HepG2 (cell line): Measurements from ENCODE around the gene NAIF1. TPM values are rescaled to one million over a fixed set of nuclear protein-coding genes. Genes with fewer than 3 reads are reported as not detected.

ENCODE experiments used
- AHR ChIP-seq: IDR thresholded peaks from 2 replicates; pipeline ENCODE4 v1.6.1; 2018; ENCODE audit warnings: missing genetic modification reagents, missing compliant biosample characterization
- BRCA1 ChIP-seq: sonication (generic); formaldehyde crosslinking; IDR thresholded peaks from 2 replicates; pipeline ENCODE4 v1.4.0; 2020; ENCODE audit warnings: missing genetic modification reagents
- CREBL2 ChIP-seq: sonication (generic); formaldehyde crosslinking; IDR thresholded peaks from 2 replicates; pipeline ENCODE4 v1.8.1; 2023; ENCODE audit warnings: missing genetic modification reagents, mild to moderate bottlenecking, borderline replicate concordance
- CSRNP2 ChIP-seq: sonication (generic); formaldehyde crosslinking; conservative IDR thresholded peaks from 2 replicates; pipeline ENCODE4 v1.8.0; 2022; ENCODE audit warnings: low read depth, missing genetic modification reagents
- ESRRA ChIP-seq: sonication (generic); formaldehyde crosslinking; IDR thresholded peaks from 2 replicates; pipeline ENCODE4 v1.5.1; 2020; ENCODE audit warnings: mild to moderate bottlenecking, low read depth, missing genetic modification reagents
- KMT2B ChIP-seq: IDR thresholded peaks from 2 replicates; pipeline ENCODE4 v1.6.1; 2016; ENCODE audit warnings: missing genetic modification reagents, missing compliant biosample characterization
- MAZ ChIP-seq, 2 experiments: sonication (generic) in 1 of 2; formaldehyde crosslinking in 1 of 2; IDR thresholded peaks; 2 replicates each; pipeline versions ENCODE4 v1.5.0 to v1.6.1; 2012 to 2020; ENCODE audit warnings: low read depth in 2 of 2, mild to moderate bottlenecking in 2 of 2, borderline replicate concordance in 1 of 2, improper control_type of control experiment in 1 of 2, low read length in 1 of 2, missing genetic modification reagents in 1 of 2, moderate library complexity in 1 of 2
- MBD4 ChIP-seq: IDR thresholded peaks from 2 replicates; pipeline ENCODE4 v1.6.1; 2012; ENCODE audit warnings: low read length, inconsistent platforms, borderline replicate concordance
- MBNL3 ChIP-seq: fragments of 250-450 bp; sonication (Bioruptor Pico); conservative IDR thresholded peaks from 2 replicates; pipeline ENCODE4 v1.8.0; 2022; ENCODE audit warnings: mild to moderate bottlenecking, inconsistent platforms
- NFYC ChIP-seq: IDR thresholded peaks from 2 replicates; pipeline ENCODE4 v1.6.1; 2016; ENCODE audit warnings: missing genetic modification reagents, missing compliant biosample characterization
- RBFOX2 ChIP-seq: fragments of 200-400 bp; formaldehyde crosslinking; IDR thresholded peaks from 2 replicates; pipeline ENCODE4 v1.6.1; 2017; ENCODE audit warnings: low read depth, mild to moderate bottlenecking, low read length
- REL ChIP-seq: sonication (generic); formaldehyde crosslinking; conservative IDR thresholded peaks from 2 replicates; pipeline ENCODE4 v1.8.0; 2022; ENCODE audit warnings: mild to moderate bottlenecking, missing genetic modification reagents, moderate library complexity
- RXRA ChIP-seq: sonication (generic); formaldehyde crosslinking; IDR thresholded peaks from 2 replicates; pipeline ENCODE4 v1.5.1; 2020; ENCODE audit warnings: missing genetic modification reagents
- SOX5 ChIP-seq: IDR thresholded peaks from 2 replicates; pipeline ENCODE4 v1.6.1; 2016; ENCODE audit warnings: borderline replicate concordance
- SP4 ChIP-seq: sonication (generic); formaldehyde crosslinking; IDR thresholded peaks from 2 replicates; pipeline ENCODE4 v1.8.1; 2023; ENCODE audit warnings: mild to moderate bottlenecking, missing genetic modification reagents
- ZFP62 ChIP-seq: sonication (generic); formaldehyde crosslinking; IDR thresholded peaks from 2 replicates; pipeline ENCODE4 v1.4.0; 2020; ENCODE audit warnings: missing genetic modification reagents
- ZMYM4 ChIP-seq: sonication (generic); formaldehyde crosslinking; IDR thresholded peaks from 2 replicates; pipeline ENCODE4 v1.8.1; 2023; ENCODE audit warnings: mild to moderate bottlenecking, missing genetic modification reagents
- ZNF121 ChIP-seq: sonication (generic); formaldehyde crosslinking; IDR thresholded peaks from 2 replicates; pipeline ENCODE4 v1.5.0; 2020; ENCODE audit warnings: mild to moderate bottlenecking, missing genetic modification reagents
- ZNF75D ChIP-seq: sonication (generic); formaldehyde crosslinking; IDR thresholded peaks from 2 replicates; pipeline ENCODE4 v1.8.1; 2023; ENCODE audit warnings: missing genetic modification reagents, mild to moderate bottlenecking, borderline replicate concordance
- ZNF878 ChIP-seq: sonication (generic); formaldehyde crosslinking; IDR thresholded peaks from 2 replicates; pipeline ENCODE4 v1.8.1; 2023; ENCODE audit warnings: mild to moderate bottlenecking, missing genetic modification reagents, moderate library complexity
- ZSCAN22 ChIP-seq: sonication (generic); formaldehyde crosslinking; IDR thresholded peaks from 2 replicates; pipeline ENCODE4 v1.4.0; 2020; ENCODE audit warnings: mild to moderate bottlenecking, missing genetic modification reagents
- polyA plus RNA-seq, 8 experiments: library from polyadenylated mRNA; depleted of rRNA in 3 of 8; stranded (reverse) in 7 of 8; unstranded in 1 of 8; fragments of >200 nt; fragmentation: Illumina TruSeq in 4 of 8; extraction: Trizol in 4 of 8; gene quantifications; 2 replicates each; pipeline versions ENCODE4 v1.2.1 to v1.2.3, GENCODE V29; 2011 to 2016; ENCODE audit warnings: low read depth in 4 of 8, missing spikeins in 1 of 8, mixed read lengths in 1 of 8; ENCODE audit not compliant: insufficient read depth in 1 of 8
- total RNA-seq, 5 experiments: library from RNA; depleted of rRNA; stranded (reverse); fragments of >200 nt; fragmentation: Illumina TruSeq; extraction: Trizol; gene quantifications; 2 replicates each; pipeline ENCODE4 v1.2.3, GENCODE V29; 2016; ENCODE audit warnings: low read depth in 1 of 5
- TF ChIP-seq, protein P1 (sequence below): sonication (generic); formaldehyde crosslinking; IDR thresholded peaks from 2 replicates; pipeline ENCODE4 v1.5.0; 2020; ENCODE audit warnings: missing genetic modification reagents, mild to moderate bottlenecking, borderline replicate concordance
- TF ChIP-seq, protein P2 (sequence below): sonication (generic); formaldehyde crosslinking; IDR thresholded peaks from 2 replicates; pipeline ENCODE4 v1.8.0; 2023; ENCODE audit warnings: mild to moderate bottlenecking, missing genetic modification reagents
- TF ChIP-seq, protein P3 (sequence below): sonication (generic); formaldehyde crosslinking; IDR thresholded peaks from 2 replicates; pipeline ENCODE4 v1.4.0; 2020; ENCODE audit warnings: mild to moderate bottlenecking, missing genetic modification reagents

The NAIF1 gene
- total and polyA plus RNA-seq, 2 of the 13 experiments (the other 11 are each of a cell fraction or from before 2014, with no cell fraction given) = 6.0 to 6.9 TPM

- TF ChIP-seq, protein P1, sequence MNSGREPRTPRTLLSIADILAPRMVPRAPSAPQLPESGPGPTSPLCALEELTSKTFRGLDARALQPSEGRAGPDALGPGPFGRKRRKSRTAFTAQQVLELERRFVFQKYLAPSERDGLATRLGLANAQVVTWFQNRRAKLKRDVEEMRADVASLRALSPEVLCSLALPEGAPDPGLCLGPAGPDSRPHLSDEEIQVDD (CRISPR knock-in tag) = no peak
- TF ChIP-seq ZFP62 (CRISPR knock-in tag) (no peak), MBD4 (no peak), ZNF878 (CRISPR knock-in tag) (peak; percentile 32; the same call in 1 of the 2 replicates), ESRRA (CRISPR knock-in tag) (peak; percentile 89), RBFOX2 (0 out of 2 replicates have a peak, but pooled peaks have one; percentile 32), KMT2B (peak; percentile 61; the same call in 1 of the 2 replicates), MAZ (IDR thresholded peaks at IDR 0.05; ENCODE audit: borderline replicate concordance, low read depth, low read length) (no peak; the same call in 1 of the 2 replicates), MAZ (CRISPR knock-in tag; IDR thresholded peaks at IDR 0.05; ENCODE audit: low read depth) (peak; percentile 78; the same call in 1 of the 2 replicates), SP4 (CRISPR knock-in tag) (peak; percentile 82), BRCA1 (CRISPR knock-in tag) (no peak), RXRA (CRISPR knock-in tag) (peak; percentile 100), MBNL3 (CRISPR knock-in tag) (no peak), CSRNP2 (CRISPR knock-in tag) (no peak), SOX5 (CRISPR knock-in tag) (peak; percentile 90), CREBL2 (no peak), ZNF75D (CRISPR knock-in tag) (no peak), ZNF121 (CRISPR knock-in tag) (peak; percentile 89), ZMYM4 (peak; percentile 67), REL (CRISPR knock-in tag) (no peak), NFYC (peak; percentile 13; the same call in 1 of the 2 replicates), AHR (no peak; the same call in 1 of the 2 replicates), ZSCAN22 (CRISPR knock-in tag) (peak; percentile 76; the same call in 1 of the 2 replicates)
- TF ChIP-seq, protein P2, sequence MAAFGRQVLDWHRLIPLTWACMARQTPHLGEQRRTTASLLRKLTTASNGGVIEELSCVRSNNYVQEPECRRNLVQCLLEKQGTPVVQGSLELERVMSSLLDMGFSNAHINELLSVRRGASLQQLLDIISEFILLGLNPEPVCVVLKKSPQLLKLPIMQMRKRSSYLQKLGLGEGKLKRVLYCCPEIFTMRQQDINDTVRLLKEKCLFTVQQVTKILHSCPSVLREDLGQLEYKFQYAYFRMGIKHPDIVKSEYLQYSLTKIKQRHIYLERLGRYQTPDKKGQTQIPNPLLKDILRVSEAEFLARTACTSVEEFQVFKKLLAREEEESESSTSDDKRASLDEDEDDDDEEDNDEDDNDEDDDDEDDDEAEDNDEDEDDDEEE (CRISPR knock-in tag) = peak; percentile 74; the same call in 1 of the 2 replicates
- TF ChIP-seq, protein P3, sequence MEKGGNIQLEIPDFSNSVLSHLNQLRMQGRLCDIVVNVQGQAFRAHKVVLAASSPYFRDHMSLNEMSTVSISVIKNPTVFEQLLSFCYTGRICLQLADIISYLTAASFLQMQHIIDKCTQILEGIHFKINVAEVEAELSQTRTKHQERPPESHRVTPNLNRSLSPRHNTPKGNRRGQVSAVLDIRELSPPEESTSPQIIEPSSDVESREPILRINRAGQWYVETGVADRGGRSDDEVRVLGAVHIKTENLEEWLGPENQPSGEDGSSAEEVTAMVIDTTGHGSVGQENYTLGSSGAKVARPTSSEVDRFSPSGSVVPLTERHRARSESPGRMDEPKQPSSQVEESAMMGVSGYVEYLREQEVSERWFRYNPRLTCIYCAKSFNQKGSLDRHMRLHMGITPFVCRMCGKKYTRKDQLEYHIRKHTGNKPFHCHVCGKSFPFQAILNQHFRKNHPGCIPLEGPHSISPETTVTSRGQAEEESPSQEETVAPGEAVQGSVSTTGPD (CRISPR knock-in tag) = peak; percentile 73
Measured at GRCh38 chr9:128115187-128116103, 48.3 kb upstream of the NAIF1 start (continued).
